Smooth muscle cell (in vitro differentiated cells): Measurements from ENCODE around the gene CCN2. TPM values are rescaled to one million over a fixed set of nuclear protein-coding genes. Genes with fewer than 3 reads are reported as not detected.
A peak's percentile ranks its signal among the peaks of the same experiment; 100 is the strongest.
"Not testable (repeated sequence)": the region's sequence is repeated elsewhere in the genome, so short reads cannot be mapped to it uniquely, and the experiment has no call there.

Experiments
- DNase-seq: peaks from one replicate; lab custom pipeline; 2025; ENCODE audit not compliant: unreplicated experiment; lab: John Stamatoyannopoulos, UW
- H2AFZ ChIP-seq: fragments of 200-600 bp; sonication (generic); 2 replicates; pipeline ENCODE4 v1.6.0; 2016; ENCODE audit warnings: antibody characterized with exemption, low read depth, mild to moderate bottlenecking
- H3F3A ChIP-seq: fragments of 200-600 bp; sonication (generic); 2 replicates; pipeline ENCODE4 v1.6.0; 2017; ENCODE audit warnings: antibody characterized with exemption, low read depth
- H3K27ac ChIP-seq: fragments of 200-600 bp; sonication (generic); 2 replicates; pipeline ENCODE4 v1.5.1; 2016; ENCODE audit warnings: low read depth, mild to moderate bottlenecking
- H3K27me3 ChIP-seq: fragments of 200-600 bp; sonication (generic); 2 replicates; pipeline ENCODE4 v1.6.1; 2016; ENCODE audit warnings: low read depth, mild to moderate bottlenecking
- H3K36me3 ChIP-seq: fragments of 200-600 bp; sonication (generic); 2 replicates; pipeline ENCODE4 v1.5.1; 2016; ENCODE audit warnings: low read depth
- H3K4me1 ChIP-seq: fragments of 200-600 bp; sonication (generic); 2 replicates; pipeline ENCODE4 v1.5.1; 2016; ENCODE audit warnings: low read depth
- H3K4me2 ChIP-seq: fragments of 200-600 bp; sonication (generic); 2 replicates; pipeline ENCODE4 v1.6.0; 2016; ENCODE audit warnings: mild to moderate bottlenecking
- H3K4me3 ChIP-seq: fragments of 200-600 bp; sonication (generic); 2 replicates; pipeline ENCODE4 v1.5.1; 2016; ENCODE audit warnings: mild to moderate bottlenecking
- H3K79me2 ChIP-seq: fragments of 200-600 bp; sonication (generic); 2 replicates; pipeline ENCODE4 v1.6.0; 2016; ENCODE audit warnings: low read depth, mild to moderate bottlenecking
- H3K9ac ChIP-seq: fragments of 200-600 bp; sonication (generic); 2 replicates; pipeline ENCODE4 v1.6.0; 2016; ENCODE audit warnings: low read depth
- H3K9me3 ChIP-seq: fragments of 200-600 bp; sonication (generic); replicated peaks from 2 replicates; pipeline ENCODE4 v1.5.1; 2016; ENCODE audit warnings: low read depth
- H4K20me1 ChIP-seq: fragments of 200-600 bp; sonication (generic); 2 replicates; pipeline ENCODE4 v1.6.0; 2016; ENCODE audit warnings: low read depth
- WGBS: methylation state at CpG from one replicate; pipeline ENCODE4 v1.1.7; 2016; ENCODE audit warnings: low lambda C conversion rate; 5-methylcytosine and 5-hydroxymethylcytosine counted together
- polyA plus RNA-seq: library from polyadenylated mRNA; unstranded; fragments of >200 nt; fragmentation: Nextera tagmentation; extraction: Ambion mirVana; gene quantifications from 2 replicates; pipeline ENCODE4 v1.2.1, GENCODE V29; 2016
- total RNA-seq: library from RNA; depleted of rRNA; stranded (reverse); fragments of >200 nt; gene quantifications from 2 replicates; pipeline ENCODE4 v1.2.3, GENCODE V29; 2014
- TF ChIP-seq, protein P1 (sequence below): fragments of 200-600 bp; sonication (generic); IDR thresholded peaks from 2 replicates; pipeline ENCODE4 v1.5.1; 2017; ENCODE audit warnings: borderline replicate concordance, mild to moderate bottlenecking, antibody characterized with exemption; ENCODE audit not compliant: insufficient read depth, poor library complexity, severe bottlenecking

CCN2 gene
- total and polyA plus RNA-seq, 2 experiments from 2014 or later: 1,180 to 2,448 TPM

DNA sequence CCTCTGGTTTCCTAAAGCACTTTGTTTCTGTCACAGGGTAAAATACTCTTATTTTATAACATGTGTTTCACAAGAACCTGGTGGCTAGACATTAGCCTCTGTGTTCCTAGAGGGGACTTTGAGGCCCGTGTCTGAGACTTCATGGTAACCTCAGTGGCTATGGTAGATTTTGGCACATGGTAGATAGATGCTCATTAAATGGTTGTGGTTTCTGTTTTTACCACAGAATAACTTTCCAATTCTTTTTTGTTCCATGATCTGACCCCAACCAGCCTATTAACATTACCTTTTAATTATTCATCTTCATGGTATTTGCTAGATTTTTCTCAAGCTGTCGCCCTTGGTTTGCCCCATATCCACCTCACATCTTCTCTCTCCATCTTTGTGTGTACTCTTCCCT, 34.3 kb downstream of the CCN2 start:
- 91% methylated on average over 2 of the region's 2 CpGs for WGBS
- TF ChIP-seq, protein P1, sequence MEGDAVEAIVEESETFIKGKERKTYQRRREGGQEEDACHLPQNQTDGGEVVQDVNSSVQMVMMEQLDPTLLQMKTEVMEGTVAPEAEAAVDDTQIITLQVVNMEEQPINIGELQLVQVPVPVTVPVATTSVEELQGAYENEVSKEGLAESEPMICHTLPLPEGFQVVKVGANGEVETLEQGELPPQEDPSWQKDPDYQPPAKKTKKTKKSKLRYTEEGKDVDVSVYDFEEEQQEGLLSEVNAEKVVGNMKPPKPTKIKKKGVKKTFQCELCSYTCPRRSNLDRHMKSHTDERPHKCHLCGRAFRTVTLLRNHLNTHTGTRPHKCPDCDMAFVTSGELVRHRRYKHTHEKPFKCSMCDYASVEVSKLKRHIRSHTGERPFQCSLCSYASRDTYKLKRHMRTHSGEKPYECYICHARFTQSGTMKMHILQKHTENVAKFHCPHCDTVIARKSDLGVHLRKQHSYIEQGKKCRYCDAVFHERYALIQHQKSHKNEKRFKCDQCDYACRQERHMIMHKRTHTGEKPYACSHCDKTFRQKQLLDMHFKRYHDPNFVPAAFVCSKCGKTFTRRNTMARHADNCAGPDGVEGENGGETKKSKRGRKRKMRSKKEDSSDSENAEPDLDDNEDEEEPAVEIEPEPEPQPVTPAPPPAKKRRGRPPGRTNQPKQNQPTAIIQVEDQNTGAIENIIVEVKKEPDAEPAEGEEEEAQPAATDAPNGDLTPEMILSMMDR: no peak
- H3K9ac ChIP-seq: no peak overlapping the region
- no peaks in the 10 kb centered on the region for H3K9me3 ChIP-seq
- H2AFZ ChIP-seq: no peak overlapping the region
- no peaks in the 10 kb centered on the region for H3K79me2 ChIP-seq
- no peaks in the 10 kb centered on the region for H3K27me3 ChIP-seq
- no peak overlapping the region for H3K4me3 ChIP-seq
- H4K20me1 ChIP-seq: no peaks in the 10 kb centered on the region
- no peak overlapping the region for H3K27ac ChIP-seq
- no peak for DNase-seq
- no peak overlapping the region for H3K4me2 ChIP-seq
- H3F3A ChIP-seq: no peaks in the 10 kb centered on the region
- no peaks in the 10 kb centered on the region for H3K36me3 ChIP-seq
- no peaks in the 10 kb centered on the region for H3K4me1 ChIP-seq

DNA sequence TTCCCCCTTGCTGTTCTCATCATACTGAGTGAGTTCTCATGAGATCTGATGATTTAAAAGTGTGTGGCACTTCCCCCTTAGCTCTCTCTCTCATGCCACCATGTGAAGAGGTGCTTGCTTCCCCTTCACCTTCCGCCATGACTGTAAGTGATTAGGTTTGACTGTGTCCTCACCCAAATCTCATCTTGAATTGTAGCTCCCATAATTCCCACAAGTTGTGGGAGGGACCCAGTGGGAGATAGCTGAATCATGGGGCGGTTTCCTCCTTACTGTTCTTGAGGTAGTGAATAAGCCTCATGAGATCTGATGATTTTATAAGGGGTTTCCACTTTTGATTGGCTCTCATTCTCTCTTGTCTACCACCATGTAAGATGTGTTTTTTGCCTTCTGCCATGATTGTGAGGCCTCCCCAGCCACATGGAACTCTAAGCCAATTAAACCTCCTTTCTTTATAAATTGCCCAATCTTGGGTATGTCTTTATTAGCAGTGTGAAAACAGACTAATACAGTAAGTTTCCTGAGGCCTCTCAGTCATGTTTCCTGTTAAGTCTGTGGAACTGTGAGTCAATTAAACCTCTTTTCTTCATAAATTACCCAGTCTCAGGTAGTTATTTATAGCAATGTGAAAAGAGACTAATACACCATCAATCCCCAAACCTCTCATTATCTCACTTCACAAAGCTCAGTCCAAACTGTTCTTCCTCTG, 34.9 kb downstream of the CCN2 start:
- not testable (repeated sequence) for H3K27me3 ChIP-seq, H4K20me1 ChIP-seq
- 97% methylated on average over 2 of the region's 2 CpGs for WGBS

DNA sequence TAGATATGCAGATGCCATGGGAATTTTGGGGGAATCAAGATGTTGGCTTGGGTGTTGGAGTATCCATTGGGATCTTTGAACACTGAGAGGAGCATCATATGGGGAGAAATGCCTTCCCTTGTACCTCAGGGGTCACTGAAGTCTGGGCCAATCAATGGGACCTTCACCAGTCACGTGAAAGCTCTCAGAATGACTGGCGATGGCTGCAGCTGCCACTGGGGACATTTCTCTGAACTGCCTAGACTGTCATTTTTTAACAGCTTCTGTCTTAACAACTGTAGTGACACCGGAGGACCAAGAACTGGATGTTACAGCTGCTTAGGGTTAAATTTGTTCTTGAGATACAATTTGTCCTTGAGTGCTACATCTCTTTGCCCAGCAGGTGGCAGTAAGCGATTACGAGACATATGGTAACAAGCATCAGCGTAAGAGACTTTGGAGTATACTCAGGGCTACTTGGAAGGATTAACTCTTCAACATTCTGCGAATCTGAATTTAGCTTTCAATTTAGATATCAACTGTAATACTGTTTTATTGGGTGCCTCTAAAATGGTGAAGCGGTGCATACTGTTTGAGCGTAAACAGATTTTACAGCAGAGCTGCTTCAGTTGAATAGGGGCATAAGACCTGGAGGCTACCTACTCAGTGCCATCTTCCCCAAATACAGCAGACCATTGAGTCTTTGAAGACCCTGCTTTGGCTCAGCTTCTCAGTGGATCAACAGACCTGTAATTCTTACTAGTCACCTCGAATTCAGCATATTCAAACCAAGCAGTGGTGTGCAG, 36.0 kb downstream of the CCN2 start:
- TF ChIP-seq, protein P1: peak; percentile 77
- Histone ChIP-seq H3K9ac (no peak overlapping the region), H3K4me2 (no peak overlapping the region), H3K27ac (no peak overlapping the region), H3K36me3 (no peaks in the 10 kb centered on the region), H3K9me3 (no peaks in the 10 kb centered on the region), H3K79me2 (no peaks in the 10 kb centered on the region), H3K4me1 (no peaks in the 10 kb centered on the region), H3K4me3 (no peak overlapping the region), H2AFZ (no peak overlapping the region), H4K20me1 (no peaks in the 10 kb centered on the region), H3F3A (no peaks in the 10 kb centered on the region), H3K27me3 (no peaks in the 10 kb centered on the region)
- no peak for DNase-seq
- 65% methylated on average over 10 of the region's 10 CpGs for WGBS

More for the DNA sequence above, 34.9 kb downstream of the CCN2 start:
- DNase-seq, H3K4me2 ChIP-seq, H3K27ac ChIP-seq, H3K9me3 ChIP-seq, H3K9ac ChIP-seq, H3K4me1 ChIP-seq, H3K79me2 ChIP-seq, H3K36me3 ChIP-seq, H2AFZ ChIP-seq, H3K4me3 ChIP-seq, H3F3A ChIP-seq: not testable (repeated sequence)

DNA sequence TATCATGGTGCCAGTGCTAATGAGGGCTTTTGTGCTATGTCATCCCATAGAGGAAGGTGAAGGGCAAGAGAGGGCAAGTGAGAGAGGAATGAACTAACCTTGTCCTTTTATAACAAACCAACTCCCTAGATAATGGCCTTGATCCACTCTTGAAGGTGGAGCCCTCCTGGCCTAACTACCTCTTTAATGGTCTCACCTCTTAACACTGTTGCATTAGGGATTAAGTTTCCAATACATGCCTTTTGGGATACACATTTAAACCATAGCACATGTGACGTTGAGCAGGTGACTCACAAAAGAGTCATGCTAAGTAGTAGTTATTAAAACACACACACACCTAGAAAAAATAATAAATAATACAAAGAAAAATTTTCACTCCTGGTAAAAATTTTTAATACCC, 36.9 kb downstream of the CCN2 start:
- no peak overlapping the region for H3K27ac ChIP-seq
- H3K9ac ChIP-seq: no peak overlapping the region
- TF ChIP-seq, protein P1: no peak
- no peak overlapping the region for H3K4me3 ChIP-seq
- H3K4me1 ChIP-seq: no peaks in the 10 kb centered on the region
- no peaks in the 10 kb centered on the region for H3K9me3 ChIP-seq
- no peaks in the 10 kb centered on the region for H3K36me3 ChIP-seq
- H3K4me2 ChIP-seq: no peak overlapping the region
- WGBS: 81% methylated on average over 1 of the region's 1 CpG
- H3K27me3 ChIP-seq: no peaks in the 10 kb centered on the region
- no peaks in the 10 kb centered on the region for H4K20me1 ChIP-seq
- H3K79me2 ChIP-seq: no peaks in the 10 kb centered on the region
- H3F3A ChIP-seq: no peaks in the 10 kb centered on the region
- no peak for DNase-seq
- no peak overlapping the region for H2AFZ ChIP-seq
